ENCODE data around the gene PUM1. TPM values are rescaled to one million over a fixed set of nuclear protein-coding genes. Genes with fewer than 3 reads are reported as not detected.
A peak's percentile ranks its signal among the peaks of the same experiment; 100 is the strongest.
"Not testable (repeated sequence)": the region's sequence is repeated elsewhere in the genome, so short reads cannot be mapped to it uniquely, and the experiment has no call there.

The PUM1 gene
- total and polyA plus RNA-seq, 4 donors, result 18.1 to 49.2 (median 30.2) TPM

- TF ChIP-seq CTCF (IDR thresholded peaks at IDR 0.05; ENCODE audit: low read depth, low read length, missing input control) (no peak), HNF4G (IDR thresholded peaks at IDR 0.05) (no peak), REST (IDR thresholded peaks at IDR 0.05) (no peak), NR2F2 (IDR thresholded peaks at IDR 0.05) (no peak), FOXA1 (IDR thresholded peaks at IDR 0.05) (no peak)
Measured at GRCh38 chr1:31054349-31054748, 11.2 kb downstream of the PUM1 start (continued).

GRCh38 chr1:31052613-31053012 lies 12.9 kb downstream of the PUM1 start:
- WGBS, result 73% methylated on average over 14 of the region's 14 CpGs
- not testable (repeated sequence) for H3K27ac ChIP-seq (ENCODE audit: low read depth in 1 of 2, low read length in 2 of 2); H3K9me3 ChIP-seq (ENCODE audit: control insufficient read depth in 4 of 4, low read length in 3 of 4); H3K9ac ChIP-seq (ENCODE audit: low read depth in 1 of 2, low read length in 2 of 2); H3K36me3 ChIP-seq (ENCODE audit: control insufficient read depth in 4 of 4, insufficient read depth in 3 of 4, low read depth in 1 of 4, low read length in 3 of 4); H3K27me3 ChIP-seq (ENCODE audit: control insufficient read depth in 4 of 4, insufficient read depth in 4 of 4, low read length in 3 of 4); H3K4me3 ChIP-seq (ENCODE audit: low read depth in 1 of 3, low read length in 3 of 3); DNase-seq (ENCODE audit: low spot score)
- peaks cover 14 to 62% (median 50%) of the 10 kb centered on the region in 4 donors for H3K4me1 ChIP-seq (ENCODE audit: control insufficient read depth in 4 of 4, insufficient read depth in 4 of 4, low read length in 3 of 4)

- Histone ChIP-seq H3K4me1 (ENCODE audit: control insufficient read depth in 4 of 4, insufficient read depth in 4 of 4, low read length in 3 of 4) (peaks cover 15 to 65% (median 55%) of the 10 kb centered on the region in 4 donors), H3K27ac (ENCODE audit: low read depth in 1 of 2, low read length in 2 of 2) (no peak overlapping the region), H3K9me3 (ENCODE audit: control insufficient read depth in 4 of 4, low read length in 3 of 4) (no peaks in the 10 kb centered on the region), H3K9ac (ENCODE audit: low read depth in 1 of 2, low read length in 2 of 2) (no peak overlapping the region), H3K36me3 (ENCODE audit: control insufficient read depth in 4 of 4, insufficient read depth in 3 of 4, low read depth in 1 of 4, low read length in 3 of 4) (peaks cover 0 to 5% (median 1%) of the 10 kb centered on the region in 4 donors), H3K27me3 (ENCODE audit: control insufficient read depth in 4 of 4, insufficient read depth in 4 of 4, low read length in 3 of 4) (no peaks in the 10 kb centered on the region), H3K4me3 (ENCODE audit: low read depth in 1 of 3, low read length in 3 of 3) (no peak overlapping the region)
- DNase-seq (ENCODE audit: low spot score), result no peak
- WGBS, result 28% methylated on average over 1 of the region's 1 CpG
- peak; percentile 27 for TF ChIP-seq REST (IDR thresholded peaks at IDR 0.05)
- no peak for TF ChIP-seq NR2F2 (IDR thresholded peaks at IDR 0.05)
- peak; percentile 80 to 83 for TF ChIP-seq RXRA (IDR thresholded peaks at IDR 0.05)
- TF ChIP-seq RAD21 (IDR thresholded peaks at IDR 0.05), result peak; percentile 38 to 51
- TF ChIP-seq TAF1 (conservative IDR thresholded peaks at IDR 0.05), result no peak
- TF ChIP-seq SP1 (IDR thresholded peaks at IDR 0.05), result peak; percentile 57
- TF ChIP-seq HNF4A (conservative IDR thresholded peaks at IDR 0.05), result peak; percentile 82 to 91
- TF ChIP-seq JUND (IDR thresholded peaks at IDR 0.05), result peak; percentile 38 to 83
- TF ChIP-seq ATF3 (IDR thresholded peaks at IDR 0.05), result peak; percentile 21
- TF ChIP-seq ZBTB33 (IDR thresholded peaks at IDR 0.05), result peak; percentile 51
- peak; percentile 55 for TF ChIP-seq MAX (IDR thresholded peaks at IDR 0.05)
- TF ChIP-seq FOXA1 (IDR thresholded peaks at IDR 0.05), result peak; percentile 41
- no peak for TF ChIP-seq CTCF (IDR thresholded peaks at IDR 0.05; ENCODE audit: low read depth, low read length, missing input control)
- peak; percentile 45 for TF ChIP-seq YY1 (IDR thresholded peaks at IDR 0.05)
- peak in 1 of 2 donors; percentile 39 for TF ChIP-seq EGR1 (IDR thresholded peaks at IDR 0.05; ENCODE audit: low read depth in 2 of 2)
- TF ChIP-seq FOXA2 (IDR thresholded peaks at IDR 0.05), result peak; percentile 55
- peak; percentile 41 for TF ChIP-seq HNF4G (IDR thresholded peaks at IDR 0.05)
Measured at GRCh38 chr1:31051611-31052010, 13.9 kb downstream of the PUM1 start.
